Gastroesophageal sphincter (tissue), 4 donors: ENCODE measurements around the gene TMEM51. TPM values are rescaled to one million over a fixed set of nuclear protein-coding genes. Genes with fewer than 3 reads are reported as not detected.

Experiments
- ATAC-seq: fragments of 150-250 bp; one replicate; pipeline ENCODE4 v1.9.1; 2016; ENCODE audit warnings: mild to moderate bottlenecking, moderate library complexity
- H3K27ac ChIP-seq, 4 donors: fragments of 200-600 bp; sonication (generic) in 3 of 4; 1 replicate in 3 of 4; 2 replicates in 1 of 4; pipeline ENCODE4 v1.5.1; 2016 to 2019
- H3K27me3 ChIP-seq: fragments of 200-600 bp; sonication (generic); one replicate; pipeline ENCODE4 v1.5.1; 2019
- H3K36me3 ChIP-seq, 2 donors: fragments of 200-600 bp; sonication (generic); one replicate each; pipeline ENCODE4 v1.5.1; 2019; ENCODE audit warnings: control low read depth in 1 of 2
- H3K4me1 ChIP-seq, 3 donors: fragments of 200-600 bp; sonication (generic); 1 replicate in 2 of 3; 2 replicates in 1 of 3; pipeline ENCODE4 v1.5.1; 2016 to 2019; ENCODE audit warnings: control low read depth in 2 of 3
- H3K4me3 ChIP-seq, 2 donors: fragments of 200-600 bp; sonication (generic); one replicate each; pipeline ENCODE4 v1.5.1; 2019; ENCODE audit warnings: mild to moderate bottlenecking in 1 of 2, moderate library complexity in 1 of 2
- H3K9me3 ChIP-seq, 3 donors: fragments of 200-600 bp; sonication (generic); one replicate each; pipeline ENCODE4 v1.5.1; 2017 to 2019; ENCODE audit warnings: control low read depth in 2 of 3
- EP300 ChIP-seq: sonication (generic); formaldehyde crosslinking; IDR thresholded peaks from one replicate; pipeline ENCODE4 v1.6.1; 2017; ENCODE audit warnings: antibody characterized with exemption, mild to moderate bottlenecking
- POLR2A ChIP-seq, 2 donors: fragments of 450-650 bp; IDR thresholded peaks; one replicate each; pipeline ENCODE4 v1.6.1; 2017; ENCODE audit warnings: antibody characterized with exemption in 2 of 2, mild to moderate bottlenecking in 2 of 2, moderate library complexity in 1 of 2
- POLR2AphosphoS5 ChIP-seq: sonication (generic); formaldehyde crosslinking; IDR thresholded peaks from one replicate; pipeline ENCODE4 v1.6.1; 2017; ENCODE audit warnings: antibody characterized with exemption
- WGBS, 2 donors: methylation state at CpG; one replicate each; pipeline ENCODE4 v1.1.5; 2018; ENCODE audit warnings: low coverage in 1 of 2; 5-methylcytosine and 5-hydroxymethylcytosine counted together
- total RNA-seq, 4 donors: library from RNA; depleted of rRNA; stranded (reverse); fragments of >200 nt; gene quantifications; one replicate each; pipeline ENCODE4 v1.1.0, GENCODE V29; 2016
- TF ChIP-seq, protein P1 (sequence below), 4 experiments: fragments of 200-600 bp in 2 of 4; fragments of 450-650 bp in 2 of 4; sonication (generic) in 1 of 4; IDR thresholded peaks; one replicate each; pipeline ENCODE4 v1.5.1; 2017 to 2019; ENCODE audit warnings: antibody characterized with exemption in 4 of 4, mild to moderate bottlenecking in 2 of 4, moderate library complexity in 2 of 4

The TMEM51 gene
- total RNA-seq, 4 donors from 2014 or later, result 12.6 to 34.7 (median 17.7) TPM

DNA sequence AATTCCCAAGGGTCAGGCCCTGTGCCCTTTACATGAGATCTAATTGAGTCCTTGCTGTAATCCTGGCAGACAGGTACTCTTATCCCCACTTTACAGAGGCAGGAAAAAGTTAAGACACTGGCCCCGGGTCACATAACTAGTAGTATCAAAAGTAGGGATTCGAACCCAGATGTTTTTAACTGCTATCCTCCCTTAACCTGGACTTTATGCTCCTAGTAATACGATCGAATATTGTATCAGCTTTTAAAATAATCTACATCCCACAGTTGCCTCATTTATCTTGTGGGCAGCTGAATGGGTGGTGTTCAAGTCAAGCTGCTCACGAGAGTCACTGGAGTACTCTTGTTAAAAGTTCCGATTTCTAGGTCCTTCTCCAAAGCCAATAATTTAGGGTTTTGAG lies 25.5 kb upstream of the TMEM51 start:
- Histone ChIP-seq H3K27me3 (no peaks in the 10 kb centered on the region), H3K4me1 (no peaks in the 10 kb centered on the region), H3K36me3 (no peaks in the 10 kb centered on the region), H3K9me3 (peaks cover 0 to 10% (median 0%) of the 10 kb centered on the region in 3 donors), H3K4me3 (no peak overlapping the region), H3K27ac (no peak overlapping the region)
- no peak for ATAC-seq
- 72 to 73% methylated on average over 6 of the region's 6 CpGs for WGBS, 2 donors
- TF ChIP-seq, protein P1, sequence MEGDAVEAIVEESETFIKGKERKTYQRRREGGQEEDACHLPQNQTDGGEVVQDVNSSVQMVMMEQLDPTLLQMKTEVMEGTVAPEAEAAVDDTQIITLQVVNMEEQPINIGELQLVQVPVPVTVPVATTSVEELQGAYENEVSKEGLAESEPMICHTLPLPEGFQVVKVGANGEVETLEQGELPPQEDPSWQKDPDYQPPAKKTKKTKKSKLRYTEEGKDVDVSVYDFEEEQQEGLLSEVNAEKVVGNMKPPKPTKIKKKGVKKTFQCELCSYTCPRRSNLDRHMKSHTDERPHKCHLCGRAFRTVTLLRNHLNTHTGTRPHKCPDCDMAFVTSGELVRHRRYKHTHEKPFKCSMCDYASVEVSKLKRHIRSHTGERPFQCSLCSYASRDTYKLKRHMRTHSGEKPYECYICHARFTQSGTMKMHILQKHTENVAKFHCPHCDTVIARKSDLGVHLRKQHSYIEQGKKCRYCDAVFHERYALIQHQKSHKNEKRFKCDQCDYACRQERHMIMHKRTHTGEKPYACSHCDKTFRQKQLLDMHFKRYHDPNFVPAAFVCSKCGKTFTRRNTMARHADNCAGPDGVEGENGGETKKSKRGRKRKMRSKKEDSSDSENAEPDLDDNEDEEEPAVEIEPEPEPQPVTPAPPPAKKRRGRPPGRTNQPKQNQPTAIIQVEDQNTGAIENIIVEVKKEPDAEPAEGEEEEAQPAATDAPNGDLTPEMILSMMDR (IDR thresholded peaks at IDR 0.05), result no peak
- no peak for TF ChIP-seq POLR2A (IDR thresholded peaks at IDR 0.05)
- no peak for TF ChIP-seq POLR2AphosphoS5
- TF ChIP-seq EP300, result no peak

DNA sequence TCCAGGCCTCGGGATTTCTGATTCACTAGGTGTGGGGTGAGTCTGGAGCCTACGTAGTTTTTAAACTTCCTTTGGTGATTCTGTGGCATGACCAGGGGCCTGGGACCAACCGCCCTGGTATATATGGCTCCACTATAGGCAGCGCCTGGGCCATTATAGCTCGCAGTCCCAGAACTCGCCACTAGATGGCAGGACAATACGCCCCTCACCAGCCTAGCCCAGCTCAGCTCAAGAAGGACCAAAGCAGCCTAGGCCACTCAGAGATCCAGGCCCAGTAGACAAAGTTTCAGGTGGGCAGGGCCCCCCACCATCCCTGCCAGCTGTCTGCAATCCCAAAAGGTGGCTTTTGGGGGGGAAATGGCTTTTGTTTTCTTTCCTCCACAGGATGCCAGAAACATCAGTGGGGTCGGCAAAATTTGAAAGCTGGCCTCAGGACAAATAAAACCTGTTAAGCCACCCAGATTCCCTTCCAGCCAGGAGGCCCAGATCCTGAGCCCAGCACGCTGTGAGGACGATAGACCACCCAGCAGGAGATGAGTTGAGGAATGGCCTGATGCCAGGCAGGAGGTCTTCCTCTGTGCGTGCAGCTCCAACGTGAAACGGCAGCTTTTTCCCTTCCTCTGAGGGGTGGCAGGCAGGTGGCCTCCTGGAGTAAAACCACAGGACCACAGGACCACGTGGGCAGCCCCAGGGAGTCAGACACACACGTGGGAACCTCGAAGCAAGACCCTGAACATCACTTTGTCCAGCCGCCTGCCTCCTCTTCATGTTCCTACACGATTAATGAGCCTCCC lies 24.8 kb upstream of the TMEM51 start:
- Histone ChIP-seq H3K27me3 (no peaks in the 10 kb centered on the region), H3K36me3 (no peaks in the 10 kb centered on the region), H3K27ac (no peak overlapping the region), H3K4me3 (no peak overlapping the region), H3K4me1 (no peaks in the 10 kb centered on the region), H3K9me3 (peaks cover 0 to 10% (median 0%) of the 10 kb centered on the region in 3 donors)
- WGBS, 2 donors, result 10 to 11% methylated on average over 2 to 3 of the region's 18 CpGs
- ATAC-seq, result peak; percentile 85
- TF ChIP-seq EP300, result no peak
- TF ChIP-seq, protein P1 (IDR thresholded peaks at IDR 0.05), result peak in 3 of 4 experiments; percentile 81 to 93 (median 92)

DNA sequence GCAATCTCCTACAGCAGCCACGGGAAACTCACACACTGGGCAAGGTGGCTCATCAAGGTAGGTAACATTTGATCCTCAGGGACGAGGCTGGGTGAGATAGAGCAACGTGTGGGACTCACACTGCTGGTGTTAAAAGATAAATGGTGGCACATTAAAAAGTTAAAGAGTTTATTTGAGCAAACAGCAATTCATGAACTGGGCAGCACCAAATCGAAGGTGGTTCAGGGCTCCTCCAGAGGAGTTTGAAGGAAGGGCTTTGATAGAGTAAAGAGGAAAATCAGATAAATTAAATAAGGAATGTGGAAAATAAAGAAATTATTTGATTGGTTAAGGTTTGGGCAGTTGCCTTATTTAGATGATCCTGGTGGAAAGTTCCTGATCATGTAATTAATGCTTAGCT lies 23.6 kb upstream of the TMEM51 start:
- Histone ChIP-seq H3K36me3 (no peaks in the 10 kb centered on the region), H3K27me3 (peaks cover 3% of the 10 kb centered on the region), H3K4me3 (no peak overlapping the region), H3K4me1 (no peaks in the 10 kb centered on the region), H3K9me3 (peaks cover 0 to 10% (median 0%) of the 10 kb centered on the region in 3 donors), H3K27ac (no peak overlapping the region)
- WGBS, 2 donors, result 67 to 91% methylated on average over 3 to 4 of the region's 4 CpGs
- TF ChIP-seq, protein P1 (IDR thresholded peaks at IDR 0.05), result no peak
- TF ChIP-seq POLR2A (IDR thresholded peaks at IDR 0.05) (no peak), POLR2AphosphoS5 (no peak), EP300 (no peak)
- ATAC-seq, result no peak

GRCh38 chr1:15130607-15131006 lies 22.9 kb upstream of the TMEM51 start:
- Histone ChIP-seq H3K27me3 (peaks cover 3% of the 10 kb centered on the region), H3K4me3 (no peak overlapping the region), H3K4me1 (no peaks in the 10 kb centered on the region), H3K36me3 (no peaks in the 10 kb centered on the region), H3K9me3 (peaks cover 0 to 10% (median 0%) of the 10 kb centered on the region in 3 donors), H3K27ac (no peak overlapping the region)
- ATAC-seq, result no peak
- no CpG with 5 or more reads among the region's 3 CpGs for WGBS, 2 donors
- TF ChIP-seq POLR2AphosphoS5 (no peak), POLR2A (IDR thresholded peaks at IDR 0.05) (no peak), EP300 (no peak)
- TF ChIP-seq, protein P1 (IDR thresholded peaks at IDR 0.05), result no peak

DNA sequence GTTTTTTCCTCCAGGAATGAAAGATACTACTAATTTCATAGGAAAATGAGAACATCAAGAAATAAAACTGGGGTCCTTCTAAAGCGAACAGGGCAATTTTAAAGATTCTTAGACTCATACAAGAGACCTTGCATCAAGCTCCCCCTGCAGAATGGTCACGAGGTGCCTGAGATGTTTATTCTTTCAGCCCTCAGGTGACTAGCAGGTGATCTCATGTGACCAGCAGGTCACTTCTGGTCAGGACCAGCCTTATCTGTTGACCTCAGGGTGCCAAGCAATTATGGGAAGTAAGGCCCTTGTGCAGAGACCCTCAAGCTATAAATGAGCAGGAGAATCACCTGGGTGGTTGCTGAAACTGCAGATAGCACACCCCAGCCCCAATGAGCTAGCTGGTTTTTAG lies 20.6 kb upstream of the TMEM51 start:
- peaks cover 3% of the 10 kb centered on the region for H3K27me3 ChIP-seq
- no peaks in the 10 kb centered on the region for H3K4me1 ChIP-seq
- TF ChIP-seq EP300, result no peak
- no peak for TF ChIP-seq POLR2A (IDR thresholded peaks at IDR 0.05)
- no peak for TF ChIP-seq POLR2AphosphoS5
- TF ChIP-seq, protein P1 (IDR thresholded peaks at IDR 0.05), result no peak
- no peak overlapping the region for H3K27ac ChIP-seq
- WGBS, 2 donors, result 73 to 100% methylated on average over 1 to 2 of the region's 2 CpGs
- H3K4me3 ChIP-seq, result no peak overlapping the region
- H3K36me3 ChIP-seq, result no peaks in the 10 kb centered on the region
- no peak for ATAC-seq
- H3K9me3 ChIP-seq, result peaks cover 0 to 10% (median 0%) of the 10 kb centered on the region in 3 donors
